GM18907 (cell line): ENCODE data around the gene PRAC2.

Source experiments
- ATAC-seq: cut with Tn5 transposase; IDR thresholded peaks from one replicate; pipeline ENCODE4 v1.9.1; 2021; ENCODE audit warnings: mild to moderate bottlenecking, moderate library complexity; ENCODE audit not compliant: unreplicated experiment

The PRAC2 gene

GRCh38 chr17:48719642-48720265 is 3.2 kb upstream of the PRAC2 start:
- no peak for ATAC-seq

DNA sequence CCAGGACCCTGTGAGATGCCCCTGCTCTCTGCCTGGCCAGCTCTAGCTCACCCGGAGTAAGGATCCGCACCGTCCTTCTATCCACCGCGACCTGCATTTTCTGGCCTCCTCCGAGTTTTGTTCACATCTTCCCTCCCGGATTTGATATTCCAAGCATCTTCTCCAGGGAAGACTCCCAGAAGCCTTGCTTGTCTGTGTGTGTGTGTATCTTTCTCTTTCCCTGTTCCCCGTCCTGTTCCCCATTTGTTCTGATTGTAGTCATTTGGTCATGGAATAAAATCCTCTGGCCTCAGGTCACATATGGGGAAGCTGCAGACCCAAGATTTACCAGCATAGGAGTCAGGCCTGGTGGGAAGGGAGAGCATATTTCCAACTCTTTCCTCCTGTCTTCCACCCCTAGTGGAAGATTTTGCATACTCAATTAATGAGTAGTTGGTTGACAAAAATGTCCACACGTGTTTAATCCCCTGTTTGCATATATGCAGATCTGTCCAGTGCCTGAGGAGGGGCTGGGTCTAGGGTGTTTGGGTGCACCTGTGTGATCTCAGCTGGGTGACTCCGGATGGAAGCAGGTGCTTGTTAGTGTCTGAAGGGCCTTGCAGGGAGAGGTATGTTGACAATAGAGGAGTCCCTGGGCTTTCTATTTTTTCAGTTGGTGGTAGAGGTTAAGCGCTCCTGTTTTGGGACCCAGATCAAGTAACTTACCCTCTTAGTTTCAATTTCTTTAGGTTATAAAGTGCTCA is 2.5 kb upstream of the PRAC2 start:
- ATAC-seq: no peak

DNA sequence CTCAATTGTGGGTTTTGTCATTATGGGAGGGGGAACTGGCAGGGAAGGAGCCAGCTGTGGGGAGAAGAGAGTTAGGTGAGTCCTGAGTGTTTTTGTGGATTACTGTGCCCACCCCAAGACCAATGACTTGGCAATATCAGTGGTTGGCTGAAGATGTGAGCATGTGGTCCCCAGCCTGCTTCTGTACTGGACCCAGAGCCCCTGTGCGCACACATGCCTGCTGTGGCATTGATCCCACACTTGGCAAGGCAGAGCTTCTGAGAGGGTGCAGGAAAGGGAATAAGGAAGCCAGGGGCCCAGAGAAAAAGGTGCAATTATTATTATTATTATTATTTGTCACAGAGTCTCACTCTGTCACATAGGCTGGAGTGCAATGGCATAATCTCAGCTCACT is 2.0 kb upstream of the PRAC2 start:
- ATAC-seq: no peak

GRCh38 chr17:48722201-48722907 is 631 bp upstream of the PRAC2 start, which contains the start of gene PRAC1:
TSS of gene PRAC1 (minus strand) at chr17:48722518. CDS start at chr17:48722392, 126 bp downstream.
- ATAC-seq: no peak

GRCh38 chr17:48723423-48724250 is 652 bp downstream of the PRAC2 start:
- ATAC-seq: no peak

DNA sequence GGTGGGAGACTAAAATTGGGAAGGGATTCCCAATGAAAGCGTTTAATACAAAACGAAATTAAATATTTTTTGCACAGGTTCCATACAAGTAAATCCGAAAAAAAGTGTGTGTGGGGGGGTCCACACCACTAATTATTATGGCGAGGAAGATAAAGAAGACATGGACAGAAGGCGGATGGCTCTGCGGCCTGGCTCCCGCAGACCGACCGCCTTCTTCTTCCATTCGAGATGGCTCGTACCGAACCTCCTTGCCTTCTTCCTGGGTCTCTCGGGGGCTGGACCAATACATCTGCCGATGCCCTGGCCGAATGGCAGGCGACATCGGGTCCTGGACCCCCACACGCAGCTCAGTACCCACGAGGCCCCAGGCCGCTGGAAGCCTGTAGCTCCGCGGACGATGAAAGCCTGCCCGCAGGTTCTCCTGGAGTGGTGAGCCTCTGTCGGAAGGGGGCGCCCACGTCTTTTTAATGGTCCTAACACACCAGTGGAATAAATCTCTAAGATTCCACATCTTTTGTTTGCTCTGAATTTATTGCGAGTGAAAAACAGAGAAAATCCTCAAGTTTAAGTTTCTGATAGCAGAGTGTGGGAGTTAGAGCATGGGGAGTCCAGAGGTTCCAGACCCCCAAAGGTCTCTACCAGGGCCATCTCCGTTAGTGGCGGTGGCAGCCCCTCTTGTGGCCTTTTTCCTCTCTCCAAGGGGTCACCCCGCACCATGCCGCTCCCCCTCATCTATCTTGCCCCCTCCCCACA is 1.4 kb downstream of the PRAC2 start:
- no peak for ATAC-seq

DNA sequence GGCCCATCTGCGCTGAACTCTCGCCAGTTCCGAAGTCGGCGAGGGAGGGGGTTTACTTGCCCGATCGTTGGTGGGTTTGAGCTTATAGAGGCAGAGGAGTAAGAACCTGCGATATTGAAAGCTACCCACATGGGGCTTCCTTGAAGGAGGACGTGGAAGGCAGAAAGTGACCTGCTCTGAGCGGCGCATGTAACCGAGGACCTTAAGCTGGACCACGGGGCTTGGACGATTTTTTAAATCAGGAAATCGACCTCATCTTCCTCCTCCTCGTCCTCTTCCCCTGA is 2.0 kb downstream of the PRAC2 start:
- ATAC-seq: no peak

GRCh38 chr17:48725288-48726064 is 2.5 kb downstream of the PRAC2 start:
- no peak for ATAC-seq

DNA sequence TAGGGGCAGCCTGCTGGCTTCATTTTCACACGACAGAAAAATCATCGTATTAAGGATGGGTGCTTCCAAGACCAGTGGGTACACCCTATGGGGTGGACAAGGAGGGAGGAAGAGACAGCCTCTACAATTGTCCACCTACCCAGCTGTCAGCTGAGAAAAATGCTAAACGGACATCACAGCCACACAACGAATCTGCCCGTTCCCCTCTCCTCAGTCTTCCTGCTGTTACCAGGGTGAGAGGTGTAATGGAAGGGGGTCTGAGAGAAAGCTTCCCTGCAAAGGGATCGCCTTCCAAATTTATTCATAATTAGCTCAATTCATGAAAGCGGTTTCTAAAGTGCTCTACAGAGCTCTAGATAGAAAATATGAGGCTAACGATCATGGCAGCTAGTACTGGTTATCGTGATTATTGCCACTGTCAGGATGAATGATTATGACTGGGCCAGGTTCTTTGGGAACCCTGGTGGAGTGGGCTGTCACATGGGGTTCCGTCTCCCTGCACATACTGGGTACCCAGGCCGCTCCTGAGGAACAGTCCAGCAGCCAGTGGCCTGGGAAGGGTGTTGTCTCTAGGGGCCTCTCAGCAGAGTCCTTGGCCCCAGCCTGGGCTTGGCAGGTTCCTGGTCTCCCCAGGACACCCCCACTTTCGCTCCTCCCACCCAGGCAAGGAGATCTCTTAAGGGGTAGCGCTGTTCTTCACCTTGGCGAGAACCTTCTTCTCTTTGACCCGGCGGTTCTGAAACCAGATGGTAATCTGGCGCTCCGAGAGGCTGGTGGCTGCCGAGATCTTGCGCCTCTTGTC is 3.3 kb downstream of the PRAC2 start:
- ATAC-seq: no peak

- no peak for ATAC-seq
These were observed 3.9 kb downstream of the PRAC2 start for GRCh38 chr17:48726916-48727286.

GRCh38 chr17:48727415-48728175 is 4.6 kb downstream of the PRAC2 start:
- ATAC-seq: no peak

- no peak for ATAC-seq
These were observed 5.5 kb downstream of the PRAC2 start, which contains the start of gene HOXB13 for GRCh38 chr17:48728232-48729231. TSS of gene HOXB13 (minus strand) at chr17:48728750. CDS start at chr17:48728593, 157 bp downstream.

DNA sequence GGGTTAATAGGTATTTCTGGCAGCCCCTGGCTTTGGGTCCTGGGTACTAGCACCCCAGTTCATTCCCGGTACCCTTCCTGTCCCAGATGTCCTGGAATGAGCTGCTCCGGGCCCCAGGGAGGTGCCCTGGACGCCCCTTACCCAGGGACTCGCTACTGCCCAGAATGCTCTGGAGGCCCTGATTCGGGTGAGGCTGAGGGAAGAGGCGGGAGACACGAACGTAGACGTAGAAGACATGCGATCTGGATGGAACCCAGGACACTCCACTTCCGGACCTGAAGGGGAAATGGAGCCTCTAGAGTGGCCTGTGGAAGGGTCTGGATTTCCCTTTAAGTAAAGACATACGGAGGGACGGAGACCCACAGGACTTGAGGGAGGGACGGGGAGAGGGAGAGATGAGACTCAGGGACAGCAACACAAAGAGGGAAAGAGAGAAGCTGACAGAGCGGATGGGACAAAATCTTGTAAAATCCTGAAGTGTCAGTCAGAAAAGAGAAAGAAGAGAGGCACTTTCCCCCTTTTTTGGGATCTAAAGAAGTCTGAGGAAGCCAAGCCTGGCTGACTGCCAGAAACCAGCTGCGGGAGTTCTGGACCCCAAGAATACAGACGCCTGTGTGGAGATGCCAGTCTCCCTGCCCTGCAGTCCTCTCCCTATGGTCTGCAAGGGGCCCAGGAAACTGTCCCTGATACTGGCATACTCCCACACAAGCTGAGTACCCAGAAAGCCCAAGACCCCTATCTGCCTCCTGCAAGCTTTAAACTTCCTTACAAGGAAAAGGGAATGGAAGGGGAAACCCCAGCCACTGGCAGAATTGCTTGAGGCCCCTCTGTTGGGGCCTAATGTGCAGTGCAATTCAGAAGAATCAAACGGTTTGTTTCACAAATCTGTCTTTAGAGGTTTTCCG is 6.6 kb downstream of the PRAC2 start:
- ATAC-seq: no peak

GRCh38 chr17:48730240-48730550 is 7.2 kb downstream of the PRAC2 start:
- ATAC-seq: no peak

DNA sequence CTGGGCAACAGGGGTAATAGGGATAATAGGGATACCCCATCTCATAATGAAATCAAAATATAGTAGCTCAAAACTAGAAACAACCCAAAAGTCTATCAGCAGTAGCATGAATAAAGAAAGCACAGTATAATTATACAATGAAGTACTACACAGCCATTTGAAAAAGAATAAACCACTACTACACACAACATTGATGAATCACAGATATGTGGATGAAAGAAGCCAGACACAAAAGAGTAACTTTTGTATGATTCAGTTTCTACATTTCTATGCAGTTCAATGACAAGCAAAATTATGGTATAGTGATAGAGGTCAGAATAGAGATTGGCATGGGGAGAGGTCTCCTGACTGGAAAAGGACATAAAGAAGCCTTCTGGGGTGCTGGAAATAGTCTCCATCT is 8.4 kb downstream of the PRAC2 start:
- no peak for ATAC-seq
